Measurements from ENCODE around the gene TMEM80. TPM values are rescaled to one million over a fixed set of nuclear protein-coding genes. Genes with fewer than 3 reads are reported as not detected.
A peak's percentile ranks its signal among the peaks of the same experiment; 100 is the strongest.

The TMEM80 gene
- total and polyA plus RNA-seq, 9 of the 15 experiments (the other 6 are each of a cell fraction or from before 2014, with no cell fraction given), result 5.1 to 30.1 (median 12.4) TPM

DNA sequence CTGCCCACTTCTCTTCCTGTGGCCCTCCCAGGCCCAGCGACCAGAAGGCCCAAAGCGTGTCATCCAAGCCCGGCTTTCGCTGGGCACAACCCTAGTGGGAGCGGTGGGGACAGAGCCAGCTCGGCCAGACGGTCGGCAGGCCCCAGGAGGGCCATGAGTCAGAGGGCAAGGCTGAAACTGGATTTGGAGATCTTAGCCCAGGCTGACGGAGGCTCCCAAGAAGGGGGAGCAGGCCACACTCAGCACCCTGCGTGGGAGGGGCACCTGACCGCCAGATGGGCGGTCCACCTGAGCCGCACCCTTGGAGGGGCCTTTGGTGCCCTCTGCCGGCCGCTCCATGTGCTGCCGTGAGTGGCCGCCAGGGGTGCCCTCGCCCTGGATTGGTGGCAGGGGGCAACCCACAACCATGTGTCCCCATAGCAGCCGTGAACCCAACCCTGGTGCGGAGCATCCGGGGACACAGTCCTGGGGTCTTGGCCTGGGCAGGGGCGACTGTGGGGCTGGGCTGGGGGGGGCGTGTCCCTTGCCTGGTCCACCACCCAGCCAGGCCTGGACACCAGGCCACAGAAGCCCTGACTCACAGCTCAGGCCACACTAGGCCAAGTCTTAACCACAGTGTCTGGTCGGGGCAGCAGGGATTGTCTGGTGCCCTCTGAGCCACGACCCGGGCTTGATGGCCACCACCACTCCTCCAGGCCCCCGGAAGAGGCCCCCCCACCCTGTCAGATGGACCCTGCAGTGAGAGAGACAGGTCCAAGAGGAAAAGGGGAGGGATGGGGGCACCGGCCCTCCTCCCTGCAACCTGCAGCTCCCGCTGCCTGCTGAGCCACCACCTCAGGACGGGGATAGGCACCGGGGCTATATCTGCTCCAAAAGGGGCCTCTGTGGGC lies 32.5 kb downstream of the TMEM80 start (continued):
- peak; percentile 72; the same call in 1 of the 2 replicates for TF ChIP-seq RAD51 (IDR thresholded peaks at IDR 0.05; ENCODE audit: borderline replicate concordance, low read depth)
- TF ChIP-seq, protein P1, sequence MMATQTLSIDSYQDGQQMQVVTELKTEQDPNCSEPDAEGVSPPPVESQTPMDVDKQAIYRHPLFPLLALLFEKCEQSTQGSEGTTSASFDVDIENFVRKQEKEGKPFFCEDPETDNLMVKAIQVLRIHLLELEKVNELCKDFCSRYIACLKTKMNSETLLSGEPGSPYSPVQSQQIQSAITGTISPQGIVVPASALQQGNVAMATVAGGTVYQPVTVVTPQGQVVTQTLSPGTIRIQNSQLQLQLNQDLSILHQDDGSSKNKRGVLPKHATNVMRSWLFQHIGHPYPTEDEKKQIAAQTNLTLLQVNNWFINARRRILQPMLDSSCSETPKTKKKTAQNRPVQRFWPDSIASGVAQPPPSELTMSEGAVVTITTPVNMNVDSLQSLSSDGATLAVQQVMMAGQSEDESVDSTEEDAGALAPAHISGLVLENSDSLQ (IDR thresholded peaks at IDR 0.05), result 0 out of 2 replicates have a peak, but pooled peaks have one; percentile 7
- TF ChIP-seq SOX6 (IDR thresholded peaks at IDR 0.05), result peak; percentile 52; the same call in 1 of the 2 replicates

DNA sequence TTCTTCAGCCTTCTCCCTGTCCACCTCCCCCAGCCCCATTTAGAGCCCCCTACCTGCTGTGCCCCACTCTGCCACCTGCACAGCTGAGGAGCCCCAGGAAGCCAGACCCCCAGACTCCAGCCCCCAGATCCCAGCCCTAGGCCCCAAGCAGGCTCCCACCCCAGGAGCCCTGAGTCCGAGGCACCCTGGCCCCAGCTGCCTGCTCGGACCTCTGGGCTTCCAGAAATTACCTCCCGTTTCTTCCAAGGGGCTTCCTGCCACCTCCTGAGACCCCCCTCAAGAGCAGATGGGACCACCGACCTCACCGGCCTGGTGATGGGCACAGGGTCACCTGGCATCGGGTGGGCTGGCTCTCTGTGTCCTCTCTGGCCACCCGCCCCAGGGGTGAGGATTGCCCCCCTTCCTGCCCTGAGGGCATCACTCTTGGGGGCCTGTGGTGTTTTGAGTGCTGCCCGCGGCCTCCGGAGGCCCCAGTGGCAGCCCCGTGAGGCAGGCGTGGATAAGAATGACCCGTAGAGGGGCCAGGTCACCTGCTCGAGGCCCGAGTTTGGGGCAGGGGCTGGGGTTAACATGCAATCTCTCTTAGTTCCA lies 33.4 kb downstream of the TMEM80 start:
- peak in 2 of 4 experiments; percentile 6 to 9 for DNase-seq (ENCODE audit: extremely low read depth in 1 of 4, low spot score in 3 of 4)
- no peak overlapping the region for H3K4me2 ChIP-seq (ENCODE audit: insufficient read depth, low read length)
- TF ChIP-seq, protein P2, sequence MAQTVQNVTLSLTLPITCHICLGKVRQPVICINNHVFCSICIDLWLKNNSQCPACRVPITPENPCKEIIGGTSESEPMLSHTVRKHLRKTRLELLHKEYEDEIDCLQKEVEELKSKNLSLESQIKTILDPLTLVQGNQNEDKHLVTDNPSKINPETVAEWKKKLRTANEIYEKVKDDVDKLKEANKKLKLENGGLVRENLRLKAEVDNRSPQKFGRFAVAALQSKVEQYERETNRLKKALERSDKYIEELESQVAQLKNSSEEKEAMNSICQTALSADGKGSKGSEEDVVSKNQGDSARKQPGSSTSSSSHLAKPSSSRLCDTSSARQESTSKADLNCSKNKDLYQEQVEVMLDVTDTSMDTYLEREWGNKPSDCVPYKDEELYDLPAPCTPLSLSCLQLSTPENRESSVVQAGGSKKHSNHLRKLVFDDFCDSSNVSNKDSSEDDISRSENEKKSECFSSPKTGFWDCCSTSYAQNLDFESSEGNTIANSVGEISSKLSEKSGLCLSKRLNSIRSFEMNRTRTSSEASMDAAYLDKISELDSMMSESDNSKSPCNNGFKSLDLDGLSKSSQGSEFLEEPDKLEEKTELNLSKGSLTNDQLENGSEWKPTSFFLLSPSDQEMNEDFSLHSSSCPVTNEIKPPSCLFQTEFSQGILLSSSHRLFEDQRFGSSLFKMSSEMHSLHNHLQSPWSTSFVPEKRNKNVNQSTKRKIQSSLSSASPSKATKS (CRISPR knock-in tag; IDR thresholded peaks at IDR 0.05), result no peak
- no peak for TF ChIP-seq ZNF696 (CRISPR knock-in tag; conservative IDR thresholded peaks at IDR 0.05)
- TF ChIP-seq HINFP (tag; conservative IDR thresholded peaks at IDR 0.05; ENCODE audit: low read depth), result no peak
- TF ChIP-seq HNRNPL (IDR thresholded peaks at IDR 0.05; ENCODE audit: low read depth, low read length), result no peak
- TF ChIP-seq SMC3 (conservative IDR thresholded peaks at IDR 0.05; ENCODE audit: insufficient read depth, low read depth, low read length), result no peak
- TF ChIP-seq ZNF695 (CRISPR knock-in tag; IDR thresholded peaks at IDR 0.05), result no peak
- TF ChIP-seq SP1 (CRISPR knock-in tag; IDR thresholded peaks at IDR 0.05), result no peak
- TF ChIP-seq CC2D1A (IDR thresholded peaks at IDR 0.05), result no peak

More for the DNA sequence above, 33.4 kb downstream of the TMEM80 start:
- H3K4me1 ChIP-seq (replicated peaks in 1 of 2; ENCODE audit: control insufficient read depth in 2 of 2, insufficient read depth in 2 of 2, low read length in 2 of 2), result peaks cover 35 to 64% of the 10 kb centered on the region in 2 experiments
- in situ Hi-C loops (cut with MboI) (no loop called here), intact Hi-C loops (cut with micrococcal nuclease) (loop anchor here (5.0 kb wide), 2 partner anchors 68 to 177 kb away; partner anchors contain the start of gene SLC25A22)
- no peak overlapping the region for H2AFZ ChIP-seq (ENCODE audit: low read depth, low read length)
- no peak overlapping the region for H3K27ac ChIP-seq (ENCODE audit: extremely low read depth, low read depth, low read length)
- no peaks in the 10 kb centered on the region; the same call in 1 of the 3 replicates for H3K79me2 ChIP-seq (ENCODE audit: control insufficient read depth, insufficient read depth, low read length)
- H4K20me1 ChIP-seq (replicated peaks; ENCODE audit: control insufficient read depth, insufficient read depth, low read length), result no peaks in the 10 kb centered on the region
- no peaks in the 10 kb centered on the region for H3K9me3 ChIP-seq (replicated peaks; ENCODE audit: control insufficient read depth, insufficient read depth, low read depth, low read length)
- no peaks in the 10 kb centered on the region for H3K36me3 ChIP-seq (ENCODE audit: control insufficient read depth, insufficient read depth, low read length)
- H3K9me1 ChIP-seq (ENCODE audit: control insufficient read depth, insufficient read depth, low read length), result no peaks in the 10 kb centered on the region
- H3K4me3 ChIP-seq, result no peak overlapping the region
- no peaks in the 10 kb centered on the region for H3K27me3 ChIP-seq (ENCODE audit: control insufficient read depth in 2 of 2, insufficient read depth in 2 of 2, low read length in 2 of 2)
- ATAC-seq, result no peak
- no TSS peak for BruUV-seq (replicated peaks)
- ChIA-PET POLR2A (interaction anchor here (1.0 kb wide), 1 partner anchor 20 kb away, joined by 3 read pairs; no protein-coding TSS in a partner anchor), CTCF (ENCODE audit: low intra/inter-chr PET ratio) (interaction anchor here (1.7 to 2.5 kb wide), 4 partner anchors 33 to 174 kb away, joined by 8 to 22 read pairs (median 11); partner anchors contain the start of genes SLC25A22 and TMEM80)
- no peak for FAIRE-seq
- WGBS (ENCODE audit: insufficient coverage, low coverage, missing lambda C conversion rate), result 72% methylated on average over 13 of the region's 15 CpGs
- H3K9ac ChIP-seq (ENCODE audit: insufficient read depth in 1 of 2, low read depth in 2 of 2, low read length in 2 of 2), result peak overlapping the region in 1 of 2 experiments; percentile 9; a peak in 2 of 4 replicates
